GM20431 (cell line): ENCODE data around the gene DMRTC1.
"Not testable (repeated sequence)": the region's sequence is repeated elsewhere in the genome, so short reads cannot be mapped to it uniquely, and the experiment has no call there.

ENCODE experiments used
- in situ Hi-C: fragments of 300-500 bp; cut with MseI, MboI; formaldehyde crosslinking; loops from one replicate; pipeline ENCODE4 v1.15.0; 2020; ENCODE audit warnings: low sequenced_read_pairs; ENCODE audit not compliant: unreplicated experiment

DMRTC1 gene

GRCh38 chrX:72943819-72944169, at the start of gene DMRTC1:
DMRTC1 (minus strand) TSS chrX:72943837; CDS start chrX:72875694, 68,143 bp downstream.
- in situ Hi-C loops = not testable (repeated sequence)

GRCh38 chrX:72980894-72981469, 37.3 kb upstream of the DMRTC1 start:
- in situ Hi-C loops = not testable (repeated sequence)

- in situ Hi-C loops = not testable (repeated sequence)
Observed at GRCh38 chrX:72974885-72975284, 31.2 kb upstream of the DMRTC1 start.

GRCh38 chrX:72971859-72972258, 28.2 kb upstream of the DMRTC1 start:
- in situ Hi-C loops = not testable (repeated sequence)

GRCh38 chrX:72959971-72960370, 16.3 kb upstream of the DMRTC1 start:
- in situ Hi-C loops = not testable (repeated sequence)

GRCh38 chrX:72943035-72943818, 410 bp downstream of the DMRTC1 start:
- in situ Hi-C loops = not testable (repeated sequence)

- in situ Hi-C loops = not testable (repeated sequence)
Observed at GRCh38 chrX:72942272-72942671, 1.4 kb downstream of the DMRTC1 start.

GRCh38 chrX:72937906-72938305, 5.7 kb downstream of the DMRTC1 start, which contains the start of gene FAM236A:
FAM236A (plus strand) TSS chrX:72938206; CDS start chrX:72938263, 57 bp downstream.
- in situ Hi-C loops = not testable (repeated sequence)

GRCh38 chrX:72936882-72937455, 6.7 kb downstream of the DMRTC1 start:
- in situ Hi-C loops = not testable (repeated sequence)

- in situ Hi-C loops = not testable (repeated sequence)
Observed at GRCh38 chrX:72936455-72936854, 7.2 kb downstream of the DMRTC1 start.

GRCh38 chrX:72932283-72932682, 11.4 kb downstream of the DMRTC1 start:
- in situ Hi-C loops = not testable (repeated sequence)

GRCh38 chrX:72916096-72916495, 27.5 kb downstream of the DMRTC1 start:
- in situ Hi-C loops = not testable (repeated sequence)

GRCh38 chrX:72912315-72912714, 31.3 kb downstream of the DMRTC1 start, which contains the start of gene FAM236C:
FAM236C (plus strand) TSS chrX:72912615; CDS start chrX:72912715, 100 bp downstream.
- in situ Hi-C loops = not testable (repeated sequence)

GRCh38 chrX:72889740-72890139, 53.9 kb downstream of the DMRTC1 start:
- in situ Hi-C loops = not testable (repeated sequence)

GRCh38 chrX:72882898-72883297, 60.7 kb downstream of the DMRTC1 start:
- in situ Hi-C loops = not testable (repeated sequence)

- in situ Hi-C loops = not testable (repeated sequence)
Observed at GRCh38 chrX:72837532-72837931, 106.1 kb downstream of the DMRTC1 start.

- in situ Hi-C loops = not testable (repeated sequence)
Observed at GRCh38 chrX:72830701-72831100, 112.9 kb downstream of the DMRTC1 start.
